PFSK-1 (cell line): ENCODE measurements around the gene PPP2R5A.

Experiments
- SIN3A ChIP-seq: IDR thresholded peaks from 2 replicates; pipeline ENCODE4 v1.6.1; 2012; ENCODE audit warnings: mild to moderate bottlenecking, low read length, moderate library complexity, borderline replicate concordance; ENCODE audit not compliant: insufficient read depth
- TAF1 ChIP-seq: IDR thresholded peaks from 2 replicates; pipeline ENCODE4 v1.6.1; 2012; ENCODE audit warnings: low read length, control low read depth, borderline replicate concordance; ENCODE audit not compliant: insufficient read depth

- TF ChIP-seq SIN3A (no peak), TAF1 (no peak)
These were observed 7.3 kb downstream of the PPP2R5A start for GRCh38 chr1:212292250-212293105.
